IMR-90 (cell line): ENCODE results near the gene HAAO. TPM values are rescaled to one million over a fixed set of nuclear protein-coding genes. Genes with fewer than 3 reads are reported as not detected.

Source experiments
- ATAC-seq: fragments of 200-7000 bp; cut with Tn5 transposase; 2 replicates; pipeline ENCODE4 v1.9.1; 2020; ENCODE audit warnings: low read depth, mild to moderate bottlenecking, moderate library complexity
- BruUV-seq: library from RNA; stranded (reverse); fragments of 400-500 nt; replicated peaks from 2 replicates; lab custom pipeline; 2021; lab: Mats Ljungman, UMichigan
- CTCF ChIA-PET: fragments of 300-600 bp; formaldehyde crosslinking; extraction: SDS; loops from one replicate; lab custom pipeline; 2021; ENCODE audit warnings: antibody characterized with exemption; lab: Yijun Ruan, JAX
- POLR2A ChIA-PET: fragments of 300-600 bp; sonication (Branson Sonifier 250); formaldehyde crosslinking; loops from one replicate; lab custom pipeline; 2022; ENCODE audit warnings: antibody characterized with exemption; ENCODE audit not compliant: unreplicated experiment; lab: Charles Lee
- DNase-seq: peaks from one replicate; pipeline ENCODE4 v3.0.0; 2013
- H2AFZ ChIP-seq: replicated peaks from 2 replicates; pipeline ENCODE3; 2013; ENCODE audit warnings: low read length, mild to moderate bottlenecking; ENCODE audit not compliant: poor library complexity
- H2AK5ac ChIP-seq: 2 replicates; pipeline ENCODE4 v1.6.1; 2013; ENCODE audit warnings: low read depth, low read length, inconsistent platforms
- H2AK9ac ChIP-seq: replicated peaks from 2 replicates; pipeline ENCODE3; 2013; ENCODE audit warnings: mild to moderate bottlenecking, low read depth, low read length, moderate library complexity; ENCODE audit not compliant: poor library complexity
- H2BK120ac ChIP-seq: 2 replicates; pipeline ENCODE4 v1.6.1; 2013; ENCODE audit warnings: low read depth, low read length, inconsistent platforms
- H2BK15ac ChIP-seq: 3 replicates; pipeline ENCODE4 v1.6.1; 2013; ENCODE audit warnings: low read depth, low read length, inconsistent platforms
- H2BK20ac ChIP-seq: 2 replicates; pipeline ENCODE4 v1.6.1; 2013; ENCODE audit warnings: low read depth, mild to moderate bottlenecking, inconsistent platforms, low read length, moderate library complexity
- H2BK5ac ChIP-seq: 2 replicates; pipeline ENCODE4 v1.6.1; 2013; ENCODE audit warnings: mild to moderate bottlenecking, low read depth, low read length, inconsistent platforms; ENCODE audit not compliant: poor library complexity, severe bottlenecking
- H3K14ac ChIP-seq: replicated peaks from 2 replicates; pipeline ENCODE4 v1.6.1; 2013; ENCODE audit warnings: low read depth, low read length, inconsistent platforms
- H3K18ac ChIP-seq: 2 replicates; pipeline ENCODE4 v1.6.1; 2013; ENCODE audit warnings: low read depth, low read length, control low read depth
- H3K23ac ChIP-seq: 2 replicates; pipeline ENCODE4 v1.6.1; 2013; ENCODE audit warnings: low read depth, low read length, inconsistent platforms
- H3K27ac ChIP-seq: 2 replicates; pipeline ENCODE4 v1.5.1; 2013; ENCODE audit warnings: mild to moderate bottlenecking, control low read depth, low read length; ENCODE audit not compliant: insufficient read depth
- H3K27me3 ChIP-seq: 2 replicates; pipeline ENCODE4 v1.6.1; 2013; ENCODE audit warnings: low read length; ENCODE audit not compliant: control insufficient read depth, insufficient read depth
- H3K36me3 ChIP-seq: 2 replicates; pipeline ENCODE4 v1.6.1; 2013; ENCODE audit warnings: low read length, mixed read lengths; ENCODE audit not compliant: control insufficient read depth, insufficient read depth
- H3K4ac ChIP-seq: 2 replicates; pipeline ENCODE4 v1.6.1; 2013; ENCODE audit warnings: low read depth, low read length, inconsistent platforms
- H3K4me1 ChIP-seq: 2 replicates; pipeline ENCODE4 v1.6.1; 2013; ENCODE audit warnings: low read length, mixed read lengths; ENCODE audit not compliant: control insufficient read depth, insufficient read depth
- H3K4me2 ChIP-seq: 2 replicates; pipeline ENCODE4 v1.6.1; 2013; ENCODE audit warnings: low read depth, mild to moderate bottlenecking, control low read depth, low read length, moderate library complexity
- H3K4me3 ChIP-seq: 2 replicates; pipeline ENCODE4 v1.5.1; 2013; ENCODE audit warnings: low read depth, mild to moderate bottlenecking, control low read depth, low read length, moderate library complexity; ENCODE audit not compliant: insufficient read depth
- H3K56ac ChIP-seq: 2 replicates; pipeline ENCODE4 v1.6.1; 2013; ENCODE audit warnings: low read length, inconsistent platforms; ENCODE audit not compliant: insufficient read depth; ENCODE audit errors: extremely low read depth
- H3K79me1 ChIP-seq, 2 experiments: 2 replicates each; pipeline ENCODE4 v1.6.1; 2013; ENCODE audit warnings: low read length in 2 of 2, inconsistent platforms in 1 of 2, low read depth in 1 of 2
- H3K9ac ChIP-seq: 2 replicates; pipeline ENCODE4 v1.6.1; 2013; ENCODE audit warnings: low read depth, low read length, control low read depth
- H3K9me1 ChIP-seq: 2 replicates; pipeline ENCODE4 v1.6.1; 2013; ENCODE audit warnings: low read length, inconsistent platforms; ENCODE audit not compliant: insufficient read depth
- H3K9me3 ChIP-seq: 2 replicates; pipeline ENCODE4 v1.6.1; 2013; ENCODE audit warnings: low read length; ENCODE audit not compliant: control insufficient read depth, insufficient read depth
- H4K20me1 ChIP-seq: 2 replicates; pipeline ENCODE4 v1.6.1; 2013; ENCODE audit warnings: low read length, inconsistent platforms; ENCODE audit not compliant: insufficient read depth
- H4K5ac ChIP-seq: 2 replicates; pipeline ENCODE4 v1.6.1; 2013; ENCODE audit warnings: mild to moderate bottlenecking, low read depth, low read length, control low read depth
- H4K8ac ChIP-seq, 2 experiments: 2 replicates each; pipeline ENCODE4 v1.6.1; 2013; ENCODE audit warnings: low read depth in 2 of 2, low read length in 2 of 2, control low read depth in 1 of 2, inconsistent platforms in 1 of 2
- H4K91ac ChIP-seq: 2 replicates; pipeline ENCODE4 v1.6.1; 2013; ENCODE audit warnings: low read depth, low read length, inconsistent platforms; ENCODE audit not compliant: insufficient read depth
- BHLHE40 ChIP-seq: fragments of 150-350 bp; IDR thresholded peaks from 2 replicates; pipeline ENCODE4 v1.6.1; 2016; ENCODE audit warnings: mild to moderate bottlenecking, low read depth, low read length
- CEBPB ChIP-seq: IDR thresholded peaks from 2 replicates; pipeline ENCODE4 v1.6.1; 2012; ENCODE audit warnings: low read depth, low read length, improper control_type of control experiment
- CHD1 ChIP-seq: IDR thresholded peaks from 2 replicates; pipeline ENCODE4 v1.6.1; 2012; ENCODE audit warnings: low read depth, low read length, improper control_type of control experiment
- ELK1 ChIP-seq: fragments of 150-350 bp; IDR thresholded peaks from 2 replicates; pipeline ENCODE4 v1.6.1; 2016; ENCODE audit warnings: low read depth, mild to moderate bottlenecking, low read length, moderate library complexity, borderline replicate concordance
- FOS ChIP-seq: fragments of 150-350 bp; IDR thresholded peaks from 2 replicates; pipeline ENCODE4 v1.6.1; 2016; ENCODE audit warnings: low read depth, low read length
- MAFK ChIP-seq: IDR thresholded peaks from 2 replicates; pipeline ENCODE4 v1.6.1; 2012; ENCODE audit warnings: low read depth, low read length, improper control_type of control experiment
- POLR2A ChIP-seq: IDR thresholded peaks from 2 replicates; pipeline ENCODE4 v1.6.1; 2012; ENCODE audit warnings: mild to moderate bottlenecking, low read depth, low read length
- RFX5 ChIP-seq: IDR thresholded peaks from 2 replicates; pipeline ENCODE4 v1.8.0; 2012; ENCODE audit warnings: low read depth, mild to moderate bottlenecking, low read length, moderate library complexity
- SMC3 ChIP-seq: fragments of 150-350 bp; IDR thresholded peaks from 2 replicates; pipeline ENCODE4 v1.6.1; 2016; ENCODE audit warnings: low read depth, mild to moderate bottlenecking, antibody characterized with exemption, low read length, moderate library complexity
- USF2 ChIP-seq: fragments of 150-350 bp; IDR thresholded peaks from 2 replicates; pipeline ENCODE4 v1.6.1; 2017; ENCODE audit warnings: mild to moderate bottlenecking, antibody characterized with exemption, low read length, low read depth
- WGBS, 2 experiments: methylation state at CpG; one replicate each; pipeline versions ENCODE4 v1.1.5 to v1.1.7; 2013; ENCODE audit warnings: missing lambda C conversion rate in 2 of 2; ENCODE audit not compliant: insufficient read length in 1 of 2; ENCODE audit errors: extremely low coverage in 2 of 2; 5-methylcytosine and 5-hydroxymethylcytosine counted together
- dilution Hi-C: fragments of 300-500 bp; cut with HindIII; formaldehyde crosslinking; loops from one replicate; pipeline ENCODE4 v1.14.3; 2018; ENCODE audit warnings: low sequenced_read_pairs; ENCODE audit not compliant: unreplicated experiment
- in situ Hi-C: fragments of 300-500 bp; cut with MboI; formaldehyde crosslinking; loops from 3 replicates; pipeline ENCODE4 v1.14.3; 2019; ENCODE audit warnings: low sequenced_read_pairs, inconsistent platforms, mixed read lengths
- intact Hi-C: fragments of 100-400 bp; cut with micrococcal nuclease; formaldehyde crosslinking; loops from 2 replicates; pipeline ENCODE4 v1.10.0; 2022
- polyA plus RNA-seq, 3 experiments: library from polyadenylated mRNA; depleted of rRNA; stranded (reverse); fragments of >200 nt; gene quantifications; 2 replicates each; pipeline ENCODE4 v1.2.3, GENCODE V29; 2012; ENCODE audit warnings: low replicate concordance in 1 of 3
- total RNA-seq: library from RNA; depleted of rRNA; stranded (reverse); fragments of >200 nt; gene quantifications from 2 replicates; pipeline ENCODE4 v1.2.3, GENCODE V29; 2012

HAAO gene
- total and polyA plus RNA-seq, 2 of the 4 experiments (the other 2 are of a cell fraction): 0.05 to 0.18 TPM

GRCh38 chr2:42830922-42831574 lies 38.7 kb upstream of the HAAO start (continued):
- TF ChIP-seq CEBPB: no peak

- Histone ChIP-seq H2AK9ac (peak overlapping the region; percentile 66), H3K4me3 (no peak overlapping the region), H3K18ac (no peak overlapping the region), H4K91ac (peak overlapping the region; percentile 39; the same call in 1 of the 2 replicates), H3K27me3 (no peaks in the 10 kb centered on the region), H4K5ac (no peak overlapping the region), H3K9ac (no peak overlapping the region), H2AFZ (peak overlapping the region; percentile 65), H4K20me1 (0 out of 2 replicates have a peak, but pooled peaks cover 3% of the 10 kb centered on the region), H3K36me3 (no peaks in the 10 kb centered on the region), H2AK5ac (peak overlapping the region; percentile 37), H3K14ac (peak overlapping the region; percentile 11; the same call in 1 of the 2 replicates), H2BK20ac (peak overlapping the region; percentile 18; the same call in 1 of the 2 replicates), H3K4me1 (no peaks in the 10 kb centered on the region; the same call in 1 of the 2 replicates), H3K9me3 (no peaks in the 10 kb centered on the region), H3K27ac (no peak overlapping the region), H3K9me1 (no peaks in the 10 kb centered on the region), H3K79me1 (no peaks in the 10 kb centered on the region), H3K56ac (no peak overlapping the region), H3K4me2 (no peak overlapping the region), H3K23ac (no peak overlapping the region; the same call in 1 of the 2 replicates), H2BK120ac (peak overlapping the region; percentile 43), H3K4ac (peak overlapping the region; percentile 30), H2BK15ac (peak overlapping the region; percentile 59; the same call in 1 of the 3 replicates), H4K8ac (peak overlapping the region in 1 of 2 experiments; percentile 47; a peak in 1 of 4 replicates), H2BK5ac (no peak overlapping the region)
- DNase-seq (no peak), ATAC-seq (no peak)
- CTCF ChIA-PET: no interaction called here
- POLR2A ChIA-PET: interaction anchor here (0.6 kb wide), 1 partner anchor 138 kb away, joined by 3 read pairs; no protein-coding TSS in a partner anchor
- intact Hi-C loops (loop anchor here (1.0 to 10.0 kb wide), 4 partner anchors 117 to 779 kb away; partner anchors contain the start of gene KCNG3), dilution Hi-C loops (no loop called here), in situ Hi-C loops (loop anchor here (5.0 to 25.0 kb wide), 2 partner anchors 652 to 732 kb away; no protein-coding TSS in a partner anchor)
- WGBS, 2 experiments: no CpG with 5 or more reads among the region's 4 CpGs
- no TSS peak for BruUV-seq
- TF ChIP-seq CHD1: no peak
- no peak for TF ChIP-seq RFX5
- TF ChIP-seq MAFK: no peak
- TF ChIP-seq BHLHE40: no peak
- TF ChIP-seq POLR2A: no peak
- no peak for TF ChIP-seq SMC3
- no peak for TF ChIP-seq FOS
- TF ChIP-seq USF2: no peak
- TF ChIP-seq CEBPB: no peak
- no peak for TF ChIP-seq ELK1
These were observed 37.5 kb upstream of the HAAO start for GRCh38 chr2:42829671-42830440.
